Activated T-cell treated with anti-CD3 and anti-CD28 coated beads, Interleukin-2, amount 50 U/mL, for 72 hours (primary cell): ENCODE measurements around the gene TMEM272. TPM values are rescaled to one million over a fixed set of nuclear protein-coding genes. Genes with fewer than 3 reads are reported as not detected.

ENCODE experiments used
- ATAC-seq, 2 donors: fragments of 150-1000 bp; cut with Tn5 transposase; replicated peaks in 1 of 2; 2 replicates each; pipeline ENCODE4 v1.10.0; 2021; ENCODE audit warnings: moderate library complexity in 2 of 2, mild to moderate bottlenecking in 1 of 2
- DNase-seq, 2 donors: peaks; one replicate each; pipeline ENCODE4 v3.0.0; 2021 to 2022; ENCODE audit warnings: mixed read lengths in 1 of 2
- H3K27ac Mint-ChIP-seq: one replicate; pipeline ENCODE4 v1.8.0; 2022; ENCODE audit warnings: mild to moderate bottlenecking, moderate library complexity, mixed read lengths
- H3K27me3 Mint-ChIP-seq: one replicate; pipeline ENCODE4 v1.8.0; 2022; ENCODE audit warnings: low read depth, mixed read lengths
- H3K36me3 Mint-ChIP-seq, 2 donors: one replicate each; pipeline ENCODE4 v1.8.0; 2022; ENCODE audit warnings: mixed read lengths in 2 of 2, mild to moderate bottlenecking in 1 of 2; ENCODE audit not compliant: insufficient read depth in 2 of 2
- H3K4me1 Mint-ChIP-seq: one replicate; pipeline ENCODE4 v1.8.0; 2022; ENCODE audit warnings: low read depth, mixed read lengths
- H3K4me3 Mint-ChIP-seq, 2 donors: one replicate each; pipeline ENCODE4 v1.8.0; 2022; ENCODE audit warnings: mild to moderate bottlenecking in 2 of 2, mixed read lengths in 2 of 2, moderate library complexity in 2 of 2
- H3K9me3 Mint-ChIP-seq, 2 donors: one replicate each; pipeline ENCODE4 v1.8.0; 2022; ENCODE audit warnings: mixed read lengths in 2 of 2
- total RNA-seq, 2 donors: library from RNA; stranded (reverse); gene quantifications; one replicate each; pipeline ENCODE4 v1.2.3, GENCODE V29; 2022

TMEM272 gene
- total RNA-seq, 2 donors from 2014 or later: 0.19 to 0.30 TPM

DNA sequence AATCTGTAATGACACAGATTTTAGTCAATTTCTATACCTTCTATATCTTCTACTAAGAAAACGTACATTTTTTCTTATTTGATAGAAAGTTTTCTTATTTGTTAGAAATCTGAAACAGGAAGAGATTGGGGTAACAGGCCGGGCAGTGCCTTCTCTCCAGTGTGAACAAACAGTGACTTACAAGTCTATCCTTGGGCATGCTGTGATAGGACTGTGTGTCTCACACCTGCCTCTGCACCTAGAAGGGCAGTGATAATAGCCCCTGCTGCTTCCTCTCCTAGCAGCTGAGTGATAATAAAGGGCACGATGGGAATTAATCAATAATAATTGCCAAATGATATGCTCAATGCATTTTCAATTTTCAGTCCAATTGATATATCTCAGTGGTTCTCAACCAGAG lies 1.4 kb downstream of the TMEM272 start:
- peaks cover 0 to 1% of the 10 kb centered on the region in 2 donors for H3K36me3 Mint-ChIP-seq
- no peak overlapping the region for H3K27ac Mint-ChIP-seq
- peaks cover 18% of the 10 kb centered on the region for H3K4me1 Mint-ChIP-seq
- no peaks in the 10 kb centered on the region for H3K9me3 Mint-ChIP-seq
- peaks cover 15% of the 10 kb centered on the region for H3K27me3 Mint-ChIP-seq
- ATAC-seq (no peak), DNase-seq (no peak)
- H3K4me3 Mint-ChIP-seq: no peak overlapping the region

DNA sequence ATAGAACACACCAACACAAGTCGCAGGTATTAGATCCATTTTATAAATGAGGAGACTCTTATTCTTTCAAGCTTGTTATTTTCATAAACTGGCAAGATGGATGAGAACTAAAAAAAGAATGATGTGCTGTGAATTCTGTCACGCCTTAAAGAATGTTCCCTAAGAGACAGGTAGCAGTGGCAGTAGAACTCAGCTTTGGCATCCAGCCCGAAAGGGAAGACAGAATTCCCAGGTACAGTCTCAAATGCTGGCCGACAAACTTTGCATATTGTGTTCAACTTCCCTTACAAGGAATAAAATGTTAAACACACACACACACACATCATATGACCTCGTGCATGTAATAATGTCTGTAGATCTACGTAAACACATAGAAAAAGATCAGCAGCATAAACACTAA lies 3.2 kb downstream of the TMEM272 start:
- DNase-seq: no peak
- Mint-ChIP-seq H3K4me3 (no peak overlapping the region), H3K27ac (no peak overlapping the region), H3K27me3 (peaks cover 15% of the 10 kb centered on the region), H3K36me3 (no peaks in the 10 kb centered on the region), H3K9me3 (no peaks in the 10 kb centered on the region), H3K4me1 (peaks cover 36% of the 10 kb centered on the region)
- no peak for ATAC-seq

DNA sequence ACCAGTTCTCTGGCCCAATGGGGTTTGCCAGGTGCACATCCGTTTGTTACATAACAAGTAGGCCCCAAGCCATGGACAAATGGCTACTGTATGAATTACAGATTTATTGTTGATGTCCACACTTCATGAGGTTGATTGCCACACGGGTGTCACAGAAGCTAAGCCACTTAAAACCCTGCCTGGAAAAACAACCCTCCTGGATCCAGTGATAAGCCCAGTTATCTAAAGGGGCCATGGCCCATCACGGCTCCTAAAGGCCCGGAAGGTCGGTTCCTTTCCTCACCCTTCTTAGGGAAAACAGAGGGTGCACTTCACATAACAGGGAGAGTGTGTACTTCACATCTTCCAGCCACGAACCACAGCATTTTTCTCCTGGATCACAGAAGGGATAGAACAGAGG lies 4.1 kb downstream of the TMEM272 start:
- peaks cover 15% of the 10 kb centered on the region for H3K27me3 Mint-ChIP-seq
- no peak overlapping the region for H3K4me3 Mint-ChIP-seq
- peaks cover 39% of the 10 kb centered on the region for H3K4me1 Mint-ChIP-seq
- H3K9me3 Mint-ChIP-seq: no peaks in the 10 kb centered on the region
- DNase-seq: no peak
- ATAC-seq: no peak
- no peak overlapping the region for H3K27ac Mint-ChIP-seq
- H3K36me3 Mint-ChIP-seq: no peaks in the 10 kb centered on the region

DNA sequence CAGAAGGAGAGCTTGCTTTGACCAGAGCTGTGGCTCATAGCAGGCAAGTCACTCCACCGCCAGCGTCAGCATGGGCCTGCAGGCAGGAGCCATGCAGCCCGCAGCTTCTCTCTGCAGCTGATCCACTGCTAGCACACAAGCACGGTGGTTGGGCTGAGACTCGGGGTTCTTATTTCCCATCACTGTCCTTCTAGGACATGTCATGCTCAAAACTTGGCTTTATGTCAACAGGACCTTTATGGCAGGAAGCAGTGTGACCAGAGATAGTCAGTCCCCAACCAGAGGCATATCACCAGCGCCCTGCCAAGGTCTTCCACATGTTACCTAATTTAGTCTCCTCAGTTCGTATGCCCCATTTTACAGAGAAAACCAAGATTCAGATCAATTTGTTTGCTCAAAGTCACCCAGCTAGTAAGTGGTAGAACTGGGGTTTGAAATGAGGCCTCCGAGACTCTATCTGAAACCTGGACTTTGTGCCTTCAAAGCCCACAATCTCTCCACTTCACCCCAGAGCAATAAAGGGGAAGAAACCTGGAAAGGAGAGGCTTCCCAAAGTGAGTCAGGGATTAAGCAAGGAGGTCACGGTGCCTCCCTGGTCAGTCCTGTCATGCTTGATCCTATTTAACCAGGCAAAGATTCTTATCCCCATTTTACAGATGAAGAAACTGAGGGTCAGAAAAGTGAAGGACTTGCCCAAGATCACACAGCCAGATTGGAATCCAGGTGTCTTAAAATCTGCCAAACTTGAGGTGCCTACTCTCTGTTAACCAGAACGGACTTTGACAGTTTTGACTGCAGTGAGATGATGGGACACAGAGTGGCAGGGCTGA lies 5.1 kb downstream of the TMEM272 start:
- ATAC-seq (no peak), DNase-seq (no peak)
- Mint-ChIP-seq H3K9me3 (no peaks in the 10 kb centered on the region), H3K27ac (no peak overlapping the region), H3K4me1 (peaks cover 33% of the 10 kb centered on the region), H3K27me3 (peaks cover 14% of the 10 kb centered on the region), H3K36me3 (no peaks in the 10 kb centered on the region), H3K4me3 (no peak overlapping the region)

DNA sequence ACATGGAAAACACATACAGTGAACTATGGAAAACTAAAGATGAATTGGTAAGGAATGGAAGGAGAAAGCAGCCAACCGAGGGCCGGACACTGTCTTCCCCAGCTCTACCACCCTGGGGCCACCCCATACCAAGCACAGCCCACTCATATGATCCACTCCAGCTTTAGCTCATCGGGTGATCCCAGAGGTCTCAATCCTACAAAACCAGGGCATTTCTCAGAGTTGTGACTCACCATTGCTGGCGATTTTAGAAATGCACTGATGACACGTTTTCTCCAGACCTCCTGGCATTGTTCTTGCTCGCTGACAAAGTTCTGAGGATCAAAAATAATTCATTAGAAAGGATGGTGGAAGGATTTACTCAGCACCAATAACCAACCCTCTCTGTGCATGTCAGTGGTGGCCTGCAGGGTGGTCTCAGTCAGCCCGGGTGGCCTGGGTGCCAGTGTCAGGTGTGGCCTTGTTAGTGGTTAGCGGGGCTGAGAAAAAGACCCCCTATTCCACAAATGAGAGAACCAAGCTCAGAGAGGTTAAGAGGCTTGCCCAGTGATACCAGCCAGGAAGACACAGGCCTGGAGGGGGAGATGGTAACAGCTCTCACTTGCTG lies 6.6 kb downstream of the TMEM272 start:
- no peaks in the 10 kb centered on the region for H3K36me3 Mint-ChIP-seq
- no peaks in the 10 kb centered on the region for H3K27me3 Mint-ChIP-seq
- DNase-seq (no peak), ATAC-seq (peak; percentile 72 to 80)
- H3K9me3 Mint-ChIP-seq: no peaks in the 10 kb centered on the region
- peaks cover 27% of the 10 kb centered on the region for H3K4me1 Mint-ChIP-seq
- no peak overlapping the region for H3K27ac Mint-ChIP-seq
- no peak overlapping the region for H3K4me3 Mint-ChIP-seq

DNA sequence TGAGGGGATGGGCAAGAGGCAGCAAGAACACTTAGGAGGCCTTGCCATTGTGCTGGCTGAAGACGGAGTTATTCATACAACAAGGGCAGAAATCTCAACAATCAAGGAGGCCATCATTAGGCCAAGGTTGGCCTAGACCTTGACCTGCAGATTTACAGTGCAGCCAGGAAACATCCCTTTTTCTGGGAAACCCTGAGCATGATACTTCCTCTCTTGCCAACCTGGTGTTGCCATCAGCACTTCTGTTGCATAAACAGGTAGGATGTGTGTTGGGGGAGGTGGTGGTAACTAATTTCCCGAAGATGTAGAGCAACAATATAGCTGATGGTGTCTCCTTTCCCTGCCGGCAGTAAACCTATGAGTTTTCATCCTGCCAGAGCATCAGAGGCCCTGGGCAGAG lies 8.0 kb downstream of the TMEM272 start:
- Mint-ChIP-seq H3K4me1 (peaks cover 36% of the 10 kb centered on the region), H3K27ac (no peak overlapping the region), H3K4me3 (no peak overlapping the region), H3K36me3 (no peaks in the 10 kb centered on the region), H3K27me3 (no peaks in the 10 kb centered on the region), H3K9me3 (no peaks in the 10 kb centered on the region)
- ATAC-seq (no peak), DNase-seq (no peak)

DNA sequence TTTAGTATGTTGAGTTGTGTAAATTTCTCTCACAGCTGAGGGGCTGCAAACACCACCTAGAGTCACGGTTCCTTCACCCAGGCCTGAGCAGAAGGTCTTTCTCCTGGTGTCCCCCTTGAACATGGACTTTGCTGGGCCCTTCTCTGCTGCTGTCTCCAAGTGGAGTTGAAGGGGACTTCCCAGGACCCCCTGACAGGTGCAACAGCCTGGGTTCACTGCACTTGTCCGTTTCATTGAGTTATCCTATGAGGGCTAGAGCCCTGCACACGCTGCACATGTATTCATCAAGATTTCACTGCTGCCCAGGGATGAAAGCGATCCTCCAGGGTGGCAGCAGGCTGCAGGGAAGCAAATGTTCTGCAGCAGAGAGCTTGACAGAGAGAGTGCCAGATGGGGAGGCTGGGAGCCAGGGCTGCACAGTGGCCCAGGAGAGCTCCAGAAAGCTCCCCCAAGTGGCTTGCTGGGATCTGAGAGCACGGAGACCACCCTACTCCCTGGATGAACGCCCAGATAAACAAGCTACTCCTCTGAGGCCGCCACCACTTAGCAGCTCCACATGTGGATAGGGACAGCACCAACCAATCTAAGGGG lies 10.3 kb downstream of the TMEM272 start:
- Mint-ChIP-seq H3K9me3 (no peaks in the 10 kb centered on the region), H3K27me3 (no peaks in the 10 kb centered on the region), H3K4me3 (no peak overlapping the region), H3K4me1 (peaks cover 38% of the 10 kb centered on the region), H3K36me3 (no peaks in the 10 kb centered on the region), H3K27ac (no peak overlapping the region)
- DNase-seq: no peak
- no peak for ATAC-seq

DNA sequence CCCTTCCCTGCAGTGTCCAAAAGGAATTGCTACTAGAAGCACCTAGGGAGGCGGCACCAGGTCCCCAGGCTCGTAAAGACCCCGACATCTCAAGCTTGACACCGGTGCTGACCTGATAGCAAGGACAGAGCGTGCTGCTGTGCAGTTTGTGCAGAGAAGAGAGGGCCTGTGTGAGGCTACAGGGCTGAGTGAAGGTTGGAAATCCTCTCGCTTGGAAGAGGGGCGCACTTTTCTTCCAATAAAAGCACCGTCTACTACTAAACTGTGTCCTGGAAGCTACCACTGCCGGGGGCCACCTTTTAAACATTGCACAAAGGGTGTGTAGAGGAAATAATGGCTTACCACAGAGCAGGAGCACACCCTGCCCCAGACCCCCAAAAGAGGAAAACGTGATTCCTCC lies 11.0 kb downstream of the TMEM272 start:
- no peak for ATAC-seq
- Mint-ChIP-seq H3K4me1 (peaks cover 43% of the 10 kb centered on the region), H3K27ac (no peak overlapping the region), H3K9me3 (no peaks in the 10 kb centered on the region), H3K27me3 (no peaks in the 10 kb centered on the region), H3K36me3 (no peaks in the 10 kb centered on the region), H3K4me3 (no peak overlapping the region)
- DNase-seq: no peak

DNA sequence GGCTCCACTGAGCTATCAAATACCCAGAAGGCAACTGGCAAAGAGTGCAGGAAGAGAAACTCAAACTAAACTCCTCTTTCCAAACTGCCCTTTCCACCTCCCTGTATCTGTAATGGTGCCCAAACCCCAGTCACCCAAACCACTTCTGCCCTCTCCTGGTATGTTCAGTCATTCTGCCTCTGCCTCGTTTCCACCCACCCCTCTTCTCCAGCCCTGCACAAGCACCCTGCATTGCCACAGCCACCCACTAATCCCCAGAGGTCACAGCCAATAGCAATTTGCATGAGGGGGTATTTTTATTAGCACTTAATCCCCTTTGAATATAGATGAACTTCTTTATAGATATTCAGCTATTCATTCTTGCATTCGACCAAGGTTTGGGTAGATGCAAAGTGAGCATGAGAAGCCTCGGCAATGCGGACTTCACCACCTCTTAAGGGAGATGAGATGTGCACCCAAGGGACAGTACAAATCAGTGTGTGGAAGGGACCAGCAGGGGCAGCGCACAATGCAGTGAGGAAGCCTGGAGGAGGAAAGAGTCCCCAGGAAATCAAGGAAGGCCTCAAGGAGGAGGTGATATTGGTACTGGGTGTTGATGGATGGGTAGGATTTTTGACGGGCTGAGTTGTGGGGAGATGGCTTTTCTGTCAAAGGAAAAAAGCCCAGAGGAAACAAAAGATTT lies 12.4 kb downstream of the TMEM272 start:
- Mint-ChIP-seq H3K27ac (no peak overlapping the region), H3K4me1 (peaks cover 43% of the 10 kb centered on the region), H3K4me3 (no peak overlapping the region), H3K9me3 (no peaks in the 10 kb centered on the region), H3K36me3 (no peaks in the 10 kb centered on the region), H3K27me3 (no peaks in the 10 kb centered on the region)
- ATAC-seq: peak; percentile 93 to 94
- peak in 1 of 2 donors; percentile 46 for DNase-seq

DNA sequence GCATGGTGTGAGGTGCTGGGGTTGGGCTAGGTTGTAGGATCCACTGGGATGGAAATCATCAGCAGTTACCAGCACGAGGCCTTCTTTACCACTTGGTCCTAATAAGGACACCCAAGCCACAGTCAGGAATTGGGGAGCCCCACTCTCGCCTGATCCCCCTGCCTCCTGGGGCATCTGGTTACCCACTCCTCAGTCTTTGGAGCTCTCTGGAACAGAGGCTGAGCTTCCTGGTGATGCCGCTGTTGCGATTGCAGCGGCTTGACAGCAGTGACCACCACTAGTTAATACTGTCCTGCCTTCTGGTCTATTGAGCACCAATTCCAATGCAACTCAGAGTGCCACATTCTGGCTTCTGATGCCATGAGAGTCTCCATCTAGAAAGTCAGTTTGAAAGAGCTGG lies 13.5 kb downstream of the TMEM272 start:
- Mint-ChIP-seq H3K36me3 (no peaks in the 10 kb centered on the region), H3K4me1 (peaks cover 43% of the 10 kb centered on the region), H3K27me3 (no peaks in the 10 kb centered on the region), H3K4me3 (no peak overlapping the region), H3K9me3 (no peaks in the 10 kb centered on the region), H3K27ac (no peak overlapping the region)
- ATAC-seq (no peak), DNase-seq (no peak)

DNA sequence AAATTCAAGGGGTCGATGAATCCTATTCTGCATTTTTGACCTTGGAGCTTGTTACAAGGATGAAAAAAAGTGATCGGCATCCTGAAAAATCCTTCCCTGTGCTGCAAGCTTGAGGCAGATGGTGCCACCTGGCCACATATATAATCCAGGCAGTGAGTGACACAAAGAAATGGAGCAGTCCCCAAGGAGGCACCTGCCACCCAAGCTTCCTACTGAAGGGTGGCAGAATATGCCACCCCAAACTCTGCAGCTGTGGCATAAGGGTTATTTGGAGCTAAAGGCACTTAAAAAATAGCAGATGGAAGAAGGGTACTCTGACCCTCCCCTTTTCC lies 15.4 kb downstream of the TMEM272 start:
- H3K4me1 Mint-ChIP-seq: peaks cover 60% of the 10 kb centered on the region
- H3K36me3 Mint-ChIP-seq: no peaks in the 10 kb centered on the region
- no peaks in the 10 kb centered on the region for H3K27me3 Mint-ChIP-seq
- DNase-seq: no peak
- no peak for ATAC-seq
- no peak overlapping the region for H3K4me3 Mint-ChIP-seq
- no peaks in the 10 kb centered on the region for H3K9me3 Mint-ChIP-seq
- no peak overlapping the region for H3K27ac Mint-ChIP-seq

DNA sequence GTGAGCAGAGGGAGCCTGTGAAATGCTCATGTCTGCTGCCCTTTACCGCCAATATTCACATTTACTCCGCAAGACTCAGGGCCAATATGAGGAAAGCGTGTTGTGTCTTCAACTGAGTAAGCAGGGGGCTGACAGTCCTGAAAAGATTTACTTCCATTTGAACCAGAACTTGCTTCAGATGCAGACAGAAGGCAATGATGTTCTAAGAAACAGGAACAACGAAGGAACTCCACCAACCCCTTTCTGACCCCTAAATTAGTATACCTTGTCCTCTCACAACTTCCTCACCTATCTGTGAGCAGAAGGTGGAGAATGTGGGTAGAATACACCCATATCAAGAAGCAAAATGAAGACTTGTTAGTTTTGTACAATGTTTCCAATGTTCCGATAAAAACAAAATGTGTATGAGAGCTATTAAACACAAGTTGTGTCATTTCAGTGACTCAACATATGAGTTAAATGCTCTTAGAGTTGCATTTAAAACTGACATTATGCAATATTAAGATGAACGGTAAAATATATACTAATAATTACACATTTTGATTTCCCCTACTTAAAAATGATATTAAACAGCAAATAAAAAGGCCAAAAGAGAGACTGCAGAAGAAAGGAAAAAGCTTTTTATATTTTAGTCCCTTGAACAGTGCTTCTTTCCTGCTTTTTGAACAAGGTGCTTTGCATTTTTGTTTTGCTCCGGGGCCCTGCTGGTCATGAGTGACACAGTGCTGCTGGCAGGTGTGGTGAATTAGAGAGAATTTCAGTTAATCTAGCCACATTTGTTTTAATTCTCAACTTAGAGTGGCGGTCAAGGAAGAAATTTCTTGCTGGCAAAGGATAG lies 16.0 kb downstream of the TMEM272 start:
- peaks cover 66% of the 10 kb centered on the region for H3K4me1 Mint-ChIP-seq
- peak overlapping the region in 1 of 2 donors; percentile 20 for H3K4me3 Mint-ChIP-seq
- H3K36me3 Mint-ChIP-seq: no peaks in the 10 kb centered on the region
- H3K9me3 Mint-ChIP-seq: no peaks in the 10 kb centered on the region
- ATAC-seq: no peak
- no peak for DNase-seq
- H3K27ac Mint-ChIP-seq: no peak overlapping the region
- H3K27me3 Mint-ChIP-seq: no peaks in the 10 kb centered on the region
